Measurements from ENCODE around the gene ZNF667.

ZNF667 gene

DNA sequence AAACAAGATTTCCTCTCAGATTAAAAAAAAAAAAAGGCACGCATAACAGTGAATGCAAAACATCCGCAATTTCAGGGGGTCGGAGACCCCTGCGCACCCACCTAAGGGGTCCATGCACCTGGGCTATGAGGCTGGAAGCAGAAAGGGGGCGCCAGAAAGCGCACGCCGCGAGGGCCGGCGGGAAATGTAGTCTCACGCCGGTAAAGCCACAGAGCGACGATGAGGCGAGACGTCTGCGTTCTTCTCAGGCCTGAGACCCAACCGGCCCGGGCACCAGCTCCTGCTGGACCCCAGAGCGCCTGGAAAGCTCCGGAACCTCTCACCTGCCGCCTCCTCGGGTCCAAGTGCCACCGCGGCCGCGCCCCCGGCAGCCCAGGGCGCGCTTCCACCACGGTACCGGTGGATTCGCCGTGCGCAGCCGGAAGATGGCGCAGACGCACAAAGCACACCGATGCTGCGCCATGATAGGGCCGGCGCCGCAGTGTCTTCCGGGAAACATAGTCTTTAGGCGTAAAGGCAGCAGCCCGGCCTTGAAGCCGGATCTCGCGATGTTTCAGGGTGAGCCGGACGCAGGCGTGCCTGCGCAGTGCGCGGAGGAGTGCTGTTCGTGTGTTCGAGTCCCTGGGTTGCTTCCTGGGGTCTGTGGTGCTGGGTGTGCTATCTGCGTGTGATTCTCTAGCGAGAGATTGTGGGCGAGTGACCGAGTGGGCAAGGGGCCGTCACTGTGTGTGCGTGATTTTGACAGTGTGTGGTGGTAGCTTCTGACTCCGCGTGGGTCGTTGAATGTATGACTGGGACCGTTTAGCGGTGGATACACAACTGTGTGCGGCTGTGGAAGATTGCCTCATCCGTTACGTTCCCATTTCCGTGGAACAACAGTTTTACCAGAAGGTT lies 83.8 kb downstream of the ZNF667 start, which contains the start of gene ZNF582:
ZNF582 (minus strand) TSS at position 416 of the 894 bp plus-strand sequence. CDS start 1,782 bp downstream, outside the sequence.
- peak; percentile 93 to 97 for DNase-seq
